ENCODE results near the gene KMT2A.

The KMT2A gene

GRCh38 chr11:118488480-118489109, 52.3 kb downstream of the KMT2A start:
- peak; percentile 68 to 71 for DNase-seq

- DNase-seq: no peak
Measured at GRCh38 chr11:118491041-118491440, 54.7 kb downstream of the KMT2A start.

GRCh38 chr11:118497831-118498230, 61.5 kb downstream of the KMT2A start:
- DNase-seq: no peak

DNA sequence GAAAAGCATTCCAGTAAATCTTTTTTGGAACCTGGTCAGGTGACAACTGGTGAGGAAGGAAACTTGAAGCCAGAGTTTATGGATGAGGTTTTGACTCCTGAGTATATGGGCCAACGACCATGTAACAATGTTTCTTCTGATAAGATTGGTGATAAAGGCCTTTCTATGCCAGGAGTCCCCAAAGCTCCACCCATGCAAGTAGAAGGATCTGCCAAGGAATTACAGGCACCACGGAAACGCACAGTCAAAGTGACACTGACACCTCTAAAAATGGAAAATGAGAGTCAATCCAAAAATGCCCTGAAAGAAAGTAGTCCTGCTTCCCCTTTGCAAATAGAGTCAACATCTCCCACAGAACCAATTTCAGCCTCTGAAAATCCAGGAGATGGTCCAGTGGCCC, 66.9 kb downstream of the KMT2A start:
- no peak for DNase-seq

DNA sequence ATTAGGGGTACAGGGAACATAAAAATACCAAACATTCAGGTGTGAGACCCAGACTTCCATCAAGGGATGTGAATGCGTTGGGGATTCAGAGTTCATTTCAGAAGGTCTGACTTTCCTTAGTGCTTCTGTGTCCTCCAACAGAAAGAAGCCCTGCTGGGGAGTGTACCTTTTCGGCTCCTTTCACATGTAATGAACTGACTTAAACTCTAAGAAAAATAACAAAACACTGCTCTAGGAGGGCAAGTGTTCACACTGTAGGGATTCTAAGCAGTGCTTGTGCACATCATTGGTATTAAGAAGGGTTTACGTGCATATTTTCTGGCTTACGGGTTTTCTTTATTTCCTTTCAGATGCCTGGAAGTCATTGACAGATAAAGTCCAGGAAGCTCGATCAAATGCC, 75.3 kb downstream of the KMT2A start:
- DNase-seq: no peak

GRCh38 chr11:118514103-118514502, 77.8 kb downstream of the KMT2A start:
- no peak for DNase-seq

DNA sequence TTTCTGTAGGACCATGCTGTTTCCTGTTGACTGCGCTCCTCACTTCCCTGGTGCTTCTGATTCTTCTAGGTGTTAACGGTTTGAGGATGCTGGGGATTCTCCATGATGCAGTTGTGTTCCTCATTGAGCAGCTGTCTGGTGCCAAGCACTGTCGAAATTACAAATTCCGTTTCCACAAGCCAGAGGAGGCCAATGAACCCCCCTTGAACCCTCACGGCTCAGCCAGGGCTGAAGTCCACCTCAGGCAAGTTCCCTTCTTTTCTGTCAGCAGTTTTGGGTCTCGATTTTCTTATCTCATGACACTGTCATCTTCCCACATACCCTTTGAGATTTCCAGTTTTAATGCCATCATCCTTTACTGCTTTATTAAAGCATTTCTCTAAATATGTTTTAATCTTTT, 83.3 kb downstream of the KMT2A start:
- DNase-seq: no peak

GRCh38 chr11:118521892-118522311, 85.6 kb downstream of the KMT2A start:
- peak; percentile 41 to 44 for DNase-seq

DNA sequence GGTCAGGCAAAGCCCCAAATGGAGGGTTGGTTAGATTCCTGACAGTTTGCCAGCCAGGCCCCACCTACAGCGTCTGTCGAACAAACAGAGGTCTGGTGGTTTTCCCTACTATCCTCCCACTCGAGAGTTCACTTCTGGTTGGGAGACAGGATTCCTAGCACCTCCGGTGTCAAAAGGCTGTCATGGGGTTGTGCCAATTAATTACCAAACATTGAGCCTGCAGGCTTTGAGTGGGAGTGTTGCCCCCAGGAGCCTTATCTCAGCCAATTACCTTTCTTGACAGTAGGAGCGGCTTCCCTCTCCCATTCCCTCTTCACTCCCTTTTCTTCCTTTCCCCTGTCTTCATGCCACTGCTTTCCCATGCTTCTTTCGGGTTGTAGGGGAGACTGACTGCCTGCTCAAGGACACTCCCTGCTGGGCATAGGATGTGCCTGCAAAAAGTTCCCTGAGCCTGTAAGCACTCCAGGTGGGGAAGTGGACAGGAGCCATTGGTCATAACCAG, 86.3 kb downstream of the KMT2A start:
- DNase-seq: no peak

DNA sequence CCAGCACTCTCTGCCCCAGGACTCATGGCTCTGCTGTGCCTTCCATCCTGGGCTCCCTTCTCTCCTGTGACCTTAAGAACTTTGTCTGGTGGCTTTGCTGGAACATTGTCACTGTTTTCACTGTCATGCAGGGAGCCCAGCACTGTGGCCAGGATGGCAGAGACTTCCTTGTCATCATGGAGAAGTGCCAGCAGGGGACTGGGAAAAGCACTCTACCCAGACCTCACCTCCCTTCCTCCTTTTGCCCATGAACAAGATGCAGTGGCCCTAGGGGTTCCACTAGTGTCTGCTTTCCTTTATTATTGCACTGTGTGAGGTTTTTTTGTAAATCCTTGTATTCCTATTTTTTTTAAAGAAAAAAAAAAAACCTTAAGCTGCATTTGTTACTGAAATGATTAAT, 88.1 kb downstream of the KMT2A start:
- peak; percentile 5 to 14 for DNase-seq

- DNase-seq: no peak
Measured at GRCh38 chr11:118524757-118525470, 88.6 kb downstream of the KMT2A start.

DNA sequence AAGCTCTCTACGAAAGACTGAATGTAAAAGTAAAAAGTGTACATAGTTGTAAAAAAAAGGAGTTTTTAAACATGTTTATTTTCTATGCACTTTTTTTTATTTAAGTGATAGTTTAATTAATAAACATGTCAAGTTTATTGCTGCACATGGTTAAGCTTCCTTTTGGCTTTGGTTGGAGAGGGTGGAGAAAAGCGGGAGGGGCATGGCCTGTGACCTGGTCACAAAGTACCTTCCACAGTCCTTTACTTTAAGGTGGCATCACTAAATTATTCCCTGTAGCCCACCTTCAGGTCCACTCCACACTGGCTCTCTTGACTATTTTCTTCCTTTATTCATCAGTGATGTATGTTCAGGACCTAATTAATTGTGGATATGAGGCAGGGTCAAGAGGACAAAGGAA, 90.4 kb downstream of the KMT2A start:
- DNase-seq: no peak

GRCh38 chr11:118527109-118527508, 90.8 kb downstream of the KMT2A start, which contains the start of gene TTC36:
Gene TTC36 (plus strand): TSS chr11:118527474. CDS start chr11:118527495, 21 bp downstream.
- DNase-seq: no peak

DNA sequence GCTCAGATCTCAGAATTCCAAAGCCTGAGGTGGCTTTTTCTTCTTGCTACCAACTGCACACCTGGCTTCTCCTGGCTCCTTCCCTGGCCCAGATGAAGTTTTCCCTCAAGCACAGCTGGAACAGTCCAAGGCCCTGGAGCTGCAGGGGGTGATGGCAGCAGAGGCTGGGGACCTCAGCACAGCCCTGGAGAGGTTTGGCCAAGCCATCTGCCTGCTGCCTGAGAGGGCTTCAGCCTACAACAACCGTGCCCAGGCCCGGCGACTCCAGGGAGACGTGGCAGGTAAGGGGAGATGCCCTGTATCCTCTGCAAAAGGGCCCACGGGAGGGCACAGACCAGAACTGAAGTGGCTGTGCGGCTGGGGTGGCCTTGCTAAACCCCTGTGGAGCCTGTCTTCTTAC, 92.2 kb downstream of the KMT2A start:
- DNase-seq: no peak

DNA sequence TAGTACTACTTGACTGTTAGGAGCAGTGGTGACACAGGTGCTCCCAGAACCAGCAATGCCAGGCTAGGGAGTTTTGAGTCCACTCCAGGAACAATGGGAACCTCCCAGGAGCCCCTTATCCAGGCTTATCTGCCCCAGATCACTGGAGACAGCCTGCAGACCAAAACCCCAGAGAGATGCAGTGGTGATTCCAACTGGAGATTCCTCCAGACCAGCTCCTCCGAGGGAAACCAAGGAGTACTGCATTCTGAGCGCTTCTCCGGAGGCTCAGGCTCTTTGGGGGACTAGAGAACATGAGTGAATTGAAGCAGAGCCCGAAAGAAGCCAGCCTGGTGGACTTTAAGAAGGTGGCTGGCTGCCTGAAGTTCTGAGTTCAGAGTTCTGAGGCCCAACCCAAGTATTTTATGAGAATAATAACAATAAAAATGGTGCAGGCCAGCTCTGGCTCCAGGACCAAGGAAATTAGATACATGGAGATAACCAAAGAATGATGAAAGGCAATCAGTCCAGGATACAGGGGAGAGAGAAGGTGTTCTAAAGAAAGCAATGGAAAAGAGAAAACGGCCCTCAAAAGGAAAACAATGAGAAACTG, 93.4 kb downstream of the KMT2A start:
- no peak for DNase-seq

DNA sequence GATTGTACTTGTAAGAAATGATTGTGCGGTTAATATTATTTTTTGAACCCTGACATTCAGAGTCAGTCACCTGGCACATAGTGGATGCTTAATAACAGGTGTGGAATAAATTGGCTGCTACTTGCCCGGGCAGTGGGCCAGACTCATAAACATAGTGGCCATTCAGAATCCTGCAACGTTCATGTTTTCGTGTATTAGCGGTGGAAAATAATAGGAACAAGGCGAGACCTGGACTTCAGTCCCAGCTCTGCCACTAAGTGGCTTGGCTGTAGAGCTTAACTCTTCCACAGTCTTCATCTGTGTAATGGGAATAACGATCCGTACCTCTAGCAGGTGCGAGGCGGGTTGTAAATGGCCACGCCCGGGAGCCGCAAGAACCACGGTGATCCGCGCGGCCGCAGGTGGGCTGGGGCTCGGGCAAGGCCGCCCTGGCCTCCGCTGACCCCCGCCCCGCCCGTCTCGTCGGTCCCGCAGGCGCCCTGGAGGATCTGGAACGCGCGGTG, 93.9 kb downstream of the KMT2A start:
- no peak for DNase-seq

GRCh38 chr11:118530683-118531596, 94.6 kb downstream of the KMT2A start, which contains the start of gene TMEM25:
Gene TMEM25 (plus strand): TSS chr11:118531192. CDS start chr11:118531802, 610 bp downstream.
- DNase-seq: peak in 1 of 2 donors; percentile 27

- no peak for DNase-seq
Measured at GRCh38 chr11:118531597-118532084, 95.3 kb downstream of the KMT2A start.

DNA sequence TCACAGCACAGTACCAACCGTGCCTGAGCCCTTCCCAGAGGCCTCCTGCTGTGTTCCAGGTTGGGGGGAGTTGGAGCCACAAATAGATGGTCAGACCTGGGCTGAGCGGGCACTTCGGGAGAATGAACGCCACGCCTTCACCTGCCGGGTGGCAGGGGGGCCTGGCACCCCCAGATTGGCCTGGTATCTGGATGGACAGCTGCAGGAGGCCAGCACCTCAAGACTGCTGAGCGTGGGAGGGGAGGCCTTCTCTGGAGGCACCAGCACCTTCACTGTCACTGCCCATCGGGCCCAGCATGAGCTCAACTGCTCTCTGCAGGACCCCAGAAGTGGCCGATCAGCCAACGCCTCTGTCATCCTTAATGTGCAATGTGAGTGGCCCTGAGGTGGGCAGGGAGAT, 95.8 kb downstream of the KMT2A start:
- DNase-seq: no peak

DNA sequence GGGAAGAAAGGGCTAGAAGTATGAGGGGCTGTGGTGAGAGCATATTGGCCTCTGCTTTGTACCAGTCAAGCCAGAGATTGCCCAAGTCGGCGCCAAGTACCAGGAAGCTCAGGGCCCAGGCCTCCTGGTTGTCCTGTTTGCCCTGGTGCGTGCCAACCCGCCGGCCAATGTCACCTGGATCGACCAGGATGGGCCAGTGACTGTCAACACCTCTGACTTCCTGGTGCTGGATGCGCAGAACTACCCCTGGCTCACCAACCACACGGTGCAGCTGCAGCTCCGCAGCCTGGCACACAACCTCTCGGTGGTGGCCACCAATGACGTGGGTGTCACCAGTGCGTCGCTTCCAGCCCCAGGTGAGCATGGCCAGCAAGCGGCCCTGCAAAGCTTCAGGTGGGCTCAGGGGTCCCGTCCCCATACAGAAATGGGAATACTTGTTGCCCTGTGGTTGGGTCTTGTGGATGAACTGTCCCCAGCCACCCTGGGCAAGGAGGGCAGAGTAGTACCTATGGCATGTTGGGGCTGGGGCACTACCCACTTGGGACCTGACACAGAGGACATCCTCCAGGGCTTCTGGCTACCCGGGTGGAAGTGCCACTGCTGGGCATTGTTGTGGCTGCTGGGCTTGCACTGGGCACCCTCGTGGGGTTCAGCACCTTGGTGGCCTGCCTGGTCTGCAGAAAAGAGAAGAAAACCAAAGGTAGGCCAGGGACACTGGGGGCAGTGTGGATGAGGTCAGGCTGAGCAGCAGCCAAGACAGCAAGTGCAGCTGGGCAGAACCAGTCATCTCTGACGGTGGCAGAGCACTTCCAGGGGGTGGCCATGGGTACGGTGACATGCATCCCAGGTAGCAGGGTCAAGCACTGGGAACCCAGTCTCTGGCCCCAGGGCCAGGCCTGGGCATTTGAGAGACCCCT, 96.8 kb downstream of the KMT2A start:
- DNase-seq: no peak

Measured in inflammatory macrophage (primary cell).